ENCODE results near the gene RBKS.
"Not testable (repeated sequence)": the region's sequence is repeated elsewhere in the genome, so short reads cannot be mapped to it uniquely, and the experiment has no call there.

DNA sequence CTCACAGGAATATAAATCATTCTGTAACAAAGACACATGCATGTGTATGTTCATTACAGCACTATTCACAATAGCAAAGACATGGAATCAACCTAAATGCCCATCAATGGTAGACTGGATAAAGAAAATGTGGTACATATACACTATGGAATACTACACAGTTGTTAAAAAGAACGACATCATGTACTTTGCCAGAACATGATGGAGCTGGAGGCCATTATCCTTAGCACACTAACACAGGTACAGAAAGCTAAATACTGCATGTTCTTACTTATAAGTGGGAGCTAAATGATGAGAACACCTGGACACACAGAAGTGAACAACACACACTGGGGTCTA is 7.6 kb downstream of the RBKS start:
- TF ChIP-seq, protein P1, sequence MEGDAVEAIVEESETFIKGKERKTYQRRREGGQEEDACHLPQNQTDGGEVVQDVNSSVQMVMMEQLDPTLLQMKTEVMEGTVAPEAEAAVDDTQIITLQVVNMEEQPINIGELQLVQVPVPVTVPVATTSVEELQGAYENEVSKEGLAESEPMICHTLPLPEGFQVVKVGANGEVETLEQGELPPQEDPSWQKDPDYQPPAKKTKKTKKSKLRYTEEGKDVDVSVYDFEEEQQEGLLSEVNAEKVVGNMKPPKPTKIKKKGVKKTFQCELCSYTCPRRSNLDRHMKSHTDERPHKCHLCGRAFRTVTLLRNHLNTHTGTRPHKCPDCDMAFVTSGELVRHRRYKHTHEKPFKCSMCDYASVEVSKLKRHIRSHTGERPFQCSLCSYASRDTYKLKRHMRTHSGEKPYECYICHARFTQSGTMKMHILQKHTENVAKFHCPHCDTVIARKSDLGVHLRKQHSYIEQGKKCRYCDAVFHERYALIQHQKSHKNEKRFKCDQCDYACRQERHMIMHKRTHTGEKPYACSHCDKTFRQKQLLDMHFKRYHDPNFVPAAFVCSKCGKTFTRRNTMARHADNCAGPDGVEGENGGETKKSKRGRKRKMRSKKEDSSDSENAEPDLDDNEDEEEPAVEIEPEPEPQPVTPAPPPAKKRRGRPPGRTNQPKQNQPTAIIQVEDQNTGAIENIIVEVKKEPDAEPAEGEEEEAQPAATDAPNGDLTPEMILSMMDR (conservative IDR thresholded peaks at IDR 0.05; ENCODE audit: low read depth, low read length) = not testable (repeated sequence)
- TF ChIP-seq EZH2 (IDR thresholded peaks at IDR 0.05; ENCODE audit: borderline replicate concordance, low read depth, low read length, poor library complexity, severe bottlenecking) = not testable (repeated sequence)

Measured in A673 (cell line).